C4-2B (cell line): ENCODE data around the gene FRA10AC1.

Experiments
- ZFX ChIP-seq: fragments of 450-650 bp; IDR thresholded peaks from 2 replicates; pipeline ENCODE4 v1.6.1; 2017
- TF ChIP-seq, protein P1 (sequence below): fragments of 450-650 bp; conservative IDR thresholded peaks from 2 replicates; pipeline ENCODE4 v1.5.1; 2017; ENCODE audit warnings: mild to moderate bottlenecking

DNA sequence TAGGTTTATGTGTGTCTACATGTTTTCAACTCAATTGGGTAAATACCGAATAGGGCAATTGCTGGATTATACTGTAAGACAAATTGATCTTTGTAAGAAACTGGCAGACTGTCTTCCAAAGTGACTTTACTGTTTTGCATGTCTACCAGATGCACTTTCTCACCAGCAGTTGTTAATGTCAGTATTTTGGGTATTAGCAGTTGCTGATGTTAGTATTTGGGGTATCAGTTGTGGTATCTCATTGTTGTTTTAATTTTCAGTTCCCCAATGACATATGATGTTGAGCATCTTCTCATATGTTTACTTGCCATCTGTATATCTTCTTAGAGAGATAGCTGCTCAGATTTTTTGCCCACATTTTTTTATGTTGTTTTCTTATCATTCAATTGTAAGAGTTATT is 79.5 kb downstream of the FRA10AC1 start:
- TF ChIP-seq, protein P1, sequence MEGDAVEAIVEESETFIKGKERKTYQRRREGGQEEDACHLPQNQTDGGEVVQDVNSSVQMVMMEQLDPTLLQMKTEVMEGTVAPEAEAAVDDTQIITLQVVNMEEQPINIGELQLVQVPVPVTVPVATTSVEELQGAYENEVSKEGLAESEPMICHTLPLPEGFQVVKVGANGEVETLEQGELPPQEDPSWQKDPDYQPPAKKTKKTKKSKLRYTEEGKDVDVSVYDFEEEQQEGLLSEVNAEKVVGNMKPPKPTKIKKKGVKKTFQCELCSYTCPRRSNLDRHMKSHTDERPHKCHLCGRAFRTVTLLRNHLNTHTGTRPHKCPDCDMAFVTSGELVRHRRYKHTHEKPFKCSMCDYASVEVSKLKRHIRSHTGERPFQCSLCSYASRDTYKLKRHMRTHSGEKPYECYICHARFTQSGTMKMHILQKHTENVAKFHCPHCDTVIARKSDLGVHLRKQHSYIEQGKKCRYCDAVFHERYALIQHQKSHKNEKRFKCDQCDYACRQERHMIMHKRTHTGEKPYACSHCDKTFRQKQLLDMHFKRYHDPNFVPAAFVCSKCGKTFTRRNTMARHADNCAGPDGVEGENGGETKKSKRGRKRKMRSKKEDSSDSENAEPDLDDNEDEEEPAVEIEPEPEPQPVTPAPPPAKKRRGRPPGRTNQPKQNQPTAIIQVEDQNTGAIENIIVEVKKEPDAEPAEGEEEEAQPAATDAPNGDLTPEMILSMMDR = no peak
- no peak for TF ChIP-seq ZFX
